ENCODE data around the gene SLC2A13.

GRCh38 chr12:39755478-39755877 is 350.4 kb downstream of the SLC2A13 start:
- TF ChIP-seq CTCF (IDR thresholded peaks at IDR 0.05; ENCODE audit: insufficient read depth, low read length, poor library complexity, severe bottlenecking) (no peak), EZH2phosphoT487 (conservative IDR thresholded peaks at IDR 0.05; ENCODE audit: low read length) (no peak)
